Duodenal mucosa (tissue), 2 donors: ENCODE measurements around the gene BCAS3.

Experiments used
- H3K27ac ChIP-seq: one replicate; pipeline ENCODE4 v1.7.0; 2013; ENCODE audit warnings: low read depth, low read length
- H3K27me3 ChIP-seq, 2 donors: one replicate each; pipeline ENCODE4 v1.7.0; 2013; ENCODE audit warnings: low read length in 2 of 2, control low read depth in 1 of 2; ENCODE audit not compliant: insufficient read depth in 2 of 2, control insufficient read depth in 1 of 2
- H3K36me3 ChIP-seq, 2 donors: one replicate each; pipeline ENCODE4 v1.7.0; 2013; ENCODE audit warnings: low read length in 2 of 2, control low read depth in 1 of 2; ENCODE audit not compliant: insufficient read depth in 2 of 2, control insufficient read depth in 1 of 2
- H3K4me1 ChIP-seq, 2 donors: one replicate each; pipeline ENCODE4 v1.7.0; 2013; ENCODE audit warnings: low read length in 2 of 2, control low read depth in 1 of 2; ENCODE audit not compliant: insufficient read depth in 2 of 2, control insufficient read depth in 1 of 2
- H3K4me3 ChIP-seq, 2 donors: one replicate each; pipeline ENCODE4 v1.7.0; 2013; ENCODE audit warnings: low read length in 2 of 2, low read depth in 1 of 2
- H3K9ac ChIP-seq, 2 donors: one replicate each; pipeline ENCODE4 v1.7.0; 2013; ENCODE audit warnings: low read length in 2 of 2, low read depth in 1 of 2
- H3K9me3 ChIP-seq, 2 donors: one replicate each; pipeline ENCODE4 v1.7.0; 2013; ENCODE audit warnings: low read length in 2 of 2, control low read depth in 1 of 2; ENCODE audit not compliant: control insufficient read depth in 1 of 2

Gene BCAS3

GRCh38 chr17:61054436-61054835 lies 376.8 kb downstream of the BCAS3 start:
- no peak overlapping the region for H3K9ac ChIP-seq
- no peaks in the 10 kb centered on the region for H3K27me3 ChIP-seq
- no peak overlapping the region for H3K4me3 ChIP-seq
- H3K4me1 ChIP-seq: no peaks in the 10 kb centered on the region
- H3K36me3 ChIP-seq: no peaks in the 10 kb centered on the region
- no peaks in the 10 kb centered on the region for H3K9me3 ChIP-seq
- no peak overlapping the region for H3K27ac ChIP-seq

GRCh38 chr17:61057257-61057656 lies 379.6 kb downstream of the BCAS3 start:
- Histone ChIP-seq H3K4me1 (no peaks in the 10 kb centered on the region), H3K9ac (no peak overlapping the region), H3K36me3 (no peaks in the 10 kb centered on the region), H3K27me3 (no peaks in the 10 kb centered on the region), H3K4me3 (no peak overlapping the region), H3K27ac (no peak overlapping the region), H3K9me3 (no peaks in the 10 kb centered on the region)

- Histone ChIP-seq H3K9me3 (no peaks in the 10 kb centered on the region), H3K27ac (no peak overlapping the region), H3K36me3 (no peaks in the 10 kb centered on the region), H3K4me1 (no peaks in the 10 kb centered on the region), H3K9ac (no peak overlapping the region), H3K4me3 (no peak overlapping the region), H3K27me3 (no peaks in the 10 kb centered on the region)
Observed at GRCh38 chr17:61058066-61058465, 380.4 kb downstream of the BCAS3 start.

- no peaks in the 10 kb centered on the region for H3K36me3 ChIP-seq
- no peak overlapping the region for H3K27ac ChIP-seq
- no peaks in the 10 kb centered on the region for H3K27me3 ChIP-seq
- H3K9me3 ChIP-seq: no peaks in the 10 kb centered on the region
- peaks cover 15 to 21% of the 10 kb centered on the region in 2 donors for H3K4me1 ChIP-seq
- H3K4me3 ChIP-seq: no peak overlapping the region
- H3K9ac ChIP-seq: no peak overlapping the region
Observed at GRCh38 chr17:61063528-61063927, 385.9 kb downstream of the BCAS3 start.

GRCh38 chr17:61064087-61064951 lies 386.7 kb downstream of the BCAS3 start:
- no peaks in the 10 kb centered on the region for H3K36me3 ChIP-seq
- no peaks in the 10 kb centered on the region for H3K9me3 ChIP-seq
- no peak overlapping the region for H3K4me3 ChIP-seq
- H3K27ac ChIP-seq: no peak overlapping the region
- H3K9ac ChIP-seq: no peak overlapping the region
- peaks cover 15 to 21% of the 10 kb centered on the region in 2 donors for H3K4me1 ChIP-seq
- H3K27me3 ChIP-seq: no peaks in the 10 kb centered on the region

- no peak overlapping the region for H3K9ac ChIP-seq
- no peaks in the 10 kb centered on the region for H3K9me3 ChIP-seq
- no peaks in the 10 kb centered on the region for H3K36me3 ChIP-seq
- H3K27ac ChIP-seq: no peak overlapping the region
- H3K4me3 ChIP-seq: no peak overlapping the region
- H3K4me1 ChIP-seq: peaks cover 15 to 21% of the 10 kb centered on the region in 2 donors
- H3K27me3 ChIP-seq: no peaks in the 10 kb centered on the region
Observed at GRCh38 chr17:61065263-61065773, 387.7 kb downstream of the BCAS3 start.

GRCh38 chr17:61066062-61066461 lies 388.4 kb downstream of the BCAS3 start:
- H3K27ac ChIP-seq: no peak overlapping the region
- no peaks in the 10 kb centered on the region for H3K36me3 ChIP-seq
- H3K27me3 ChIP-seq: no peaks in the 10 kb centered on the region
- no peak overlapping the region for H3K9ac ChIP-seq
- H3K9me3 ChIP-seq: no peaks in the 10 kb centered on the region
- no peak overlapping the region for H3K4me3 ChIP-seq
- H3K4me1 ChIP-seq: peaks cover 15 to 21% of the 10 kb centered on the region in 2 donors

GRCh38 chr17:61070649-61071048 lies 393.0 kb downstream of the BCAS3 start:
- no peaks in the 10 kb centered on the region for H3K36me3 ChIP-seq
- H3K9ac ChIP-seq: no peak overlapping the region
- no peaks in the 10 kb centered on the region for H3K27me3 ChIP-seq
- H3K27ac ChIP-seq: no peak overlapping the region
- no peak overlapping the region for H3K4me3 ChIP-seq
- peaks cover 0 to 5% of the 10 kb centered on the region in 2 donors for H3K4me1 ChIP-seq
- H3K9me3 ChIP-seq: no peaks in the 10 kb centered on the region

GRCh38 chr17:61072648-61073047 lies 395.0 kb downstream of the BCAS3 start:
- H3K36me3 ChIP-seq: no peaks in the 10 kb centered on the region
- H3K4me3 ChIP-seq: no peak overlapping the region
- H3K27me3 ChIP-seq: no peaks in the 10 kb centered on the region
- no peaks in the 10 kb centered on the region for H3K4me1 ChIP-seq
- H3K9me3 ChIP-seq: no peaks in the 10 kb centered on the region
- H3K27ac ChIP-seq: no peak overlapping the region
- H3K9ac ChIP-seq: no peak overlapping the region

GRCh38 chr17:61073131-61073530 lies 395.5 kb downstream of the BCAS3 start:
- H3K27me3 ChIP-seq: no peaks in the 10 kb centered on the region
- peaks cover 0 to under 1% of the 10 kb centered on the region in 2 donors for H3K36me3 ChIP-seq
- no peak overlapping the region for H3K27ac ChIP-seq
- no peak overlapping the region for H3K9ac ChIP-seq
- H3K4me3 ChIP-seq: no peak overlapping the region
- no peaks in the 10 kb centered on the region for H3K4me1 ChIP-seq
- no peaks in the 10 kb centered on the region for H3K9me3 ChIP-seq
